Astrocyte (in vitro differentiated cells and primary cell): ENCODE measurements around the gene CUEDC1.

ENCODE experiments used
- CTCF ChIP-seq: IDR thresholded peaks from 2 replicates; pipeline ENCODE4 v1.5.1; 2011; ENCODE audit warnings: low read depth, mild to moderate bottlenecking, inconsistent platforms, low read length, moderate library complexity; ENCODE audit not compliant: insufficient read depth
- EZH2 ChIP-seq: IDR thresholded peaks from 2 replicates; pipeline ENCODE4 v1.6.1; 2012; ENCODE audit warnings: mild to moderate bottlenecking, low read length, inconsistent platforms; ENCODE audit not compliant: insufficient read depth

GRCh38 chr17:57875290-57876022 lies 79.8 kb downstream of the CUEDC1 start:
- TF ChIP-seq CTCF = peak; percentile 52
- no peak for TF ChIP-seq EZH2
